ENCODE measurements around the gene U2AF2.
A peak's percentile ranks its signal among the peaks of the same experiment; 100 is the strongest.

DNA sequence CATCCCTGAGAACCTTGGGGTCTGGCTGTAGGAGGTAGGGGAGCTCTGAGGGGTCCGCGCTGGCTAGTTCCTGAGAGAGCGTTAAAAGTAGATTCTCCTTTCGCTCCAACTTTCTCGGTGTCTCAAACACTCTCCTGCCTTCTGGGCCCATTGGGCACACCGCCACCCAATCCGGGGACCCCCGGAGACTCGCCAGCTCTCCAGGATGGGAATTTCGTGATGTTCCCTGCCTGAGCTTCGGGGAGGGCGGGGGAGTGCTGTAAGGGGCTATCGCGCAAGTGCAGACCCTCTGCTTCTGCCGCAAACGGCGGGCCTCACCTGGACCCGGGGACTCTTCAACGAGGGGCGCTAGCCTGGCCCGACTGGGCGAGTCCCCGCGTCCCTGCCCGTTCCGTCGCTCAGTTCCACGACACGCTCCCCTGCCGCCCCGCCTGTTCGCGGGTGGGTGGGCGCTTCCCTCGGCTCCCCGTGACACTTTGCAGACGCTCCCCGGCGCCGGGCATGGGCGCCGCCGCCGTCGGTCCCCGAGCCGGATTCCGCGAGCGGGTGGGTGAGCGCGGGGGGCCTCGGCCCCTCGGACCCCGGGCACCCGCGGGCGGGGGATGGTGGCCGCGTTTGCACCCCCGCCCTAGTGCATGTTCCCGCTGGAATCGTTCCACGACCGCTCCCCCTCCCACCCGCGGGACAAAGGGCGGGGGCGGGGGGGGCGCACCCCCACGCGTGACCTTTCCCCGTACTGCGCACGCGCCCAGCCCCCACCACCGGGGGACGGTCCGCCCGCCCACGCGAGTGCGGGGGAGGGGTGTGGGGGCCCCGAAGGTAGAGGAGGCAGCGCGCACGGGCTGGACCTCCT is 6.9 kb upstream of the U2AF2 start, which contains the start of gene CCDC106:
- TF ChIP-seq, protein P1, sequence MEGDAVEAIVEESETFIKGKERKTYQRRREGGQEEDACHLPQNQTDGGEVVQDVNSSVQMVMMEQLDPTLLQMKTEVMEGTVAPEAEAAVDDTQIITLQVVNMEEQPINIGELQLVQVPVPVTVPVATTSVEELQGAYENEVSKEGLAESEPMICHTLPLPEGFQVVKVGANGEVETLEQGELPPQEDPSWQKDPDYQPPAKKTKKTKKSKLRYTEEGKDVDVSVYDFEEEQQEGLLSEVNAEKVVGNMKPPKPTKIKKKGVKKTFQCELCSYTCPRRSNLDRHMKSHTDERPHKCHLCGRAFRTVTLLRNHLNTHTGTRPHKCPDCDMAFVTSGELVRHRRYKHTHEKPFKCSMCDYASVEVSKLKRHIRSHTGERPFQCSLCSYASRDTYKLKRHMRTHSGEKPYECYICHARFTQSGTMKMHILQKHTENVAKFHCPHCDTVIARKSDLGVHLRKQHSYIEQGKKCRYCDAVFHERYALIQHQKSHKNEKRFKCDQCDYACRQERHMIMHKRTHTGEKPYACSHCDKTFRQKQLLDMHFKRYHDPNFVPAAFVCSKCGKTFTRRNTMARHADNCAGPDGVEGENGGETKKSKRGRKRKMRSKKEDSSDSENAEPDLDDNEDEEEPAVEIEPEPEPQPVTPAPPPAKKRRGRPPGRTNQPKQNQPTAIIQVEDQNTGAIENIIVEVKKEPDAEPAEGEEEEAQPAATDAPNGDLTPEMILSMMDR (IDR thresholded peaks at IDR 0.05) = no peak
- TF ChIP-seq POLR2A (IDR thresholded peaks at IDR 0.05) = peak in 1 of 2 donors; percentile 21
- TF ChIP-seq EP300 (IDR thresholded peaks at IDR 0.05) = peak; percentile 5 to 41
